SIG-M5 treated with dmso at 0.1 percent for 504 hours (cell line): ENCODE data around the gene PRKCB.

Experiments used
- DNase-seq: peaks from one replicate; lab custom pipeline; 2025; ENCODE audit not compliant: unreplicated experiment; lab: John Stamatoyannopoulos, UW

The PRKCB gene

GRCh38 chr16:24119807-24120206 is 284.0 kb downstream of the PRKCB start:
- no peak for DNase-seq

- DNase-seq: no peak
Observed at GRCh38 chr16:24123275-24123674, 287.5 kb downstream of the PRKCB start.

GRCh38 chr16:24124291-24124690 is 288.5 kb downstream of the PRKCB start:
- no peak for DNase-seq

GRCh38 chr16:24125214-24125613 is 289.4 kb downstream of the PRKCB start:
- no peak for DNase-seq

GRCh38 chr16:24129412-24129918 is 293.7 kb downstream of the PRKCB start:
- DNase-seq: no peak

GRCh38 chr16:24130494-24131085 is 294.8 kb downstream of the PRKCB start:
- no peak for DNase-seq

- DNase-seq: no peak
Observed at GRCh38 chr16:24131294-24131693, 295.5 kb downstream of the PRKCB start.

- no peak for DNase-seq
Observed at GRCh38 chr16:24132048-24132796, 296.4 kb downstream of the PRKCB start.

- DNase-seq: no peak
Observed at GRCh38 chr16:24132797-24133155, 297.0 kb downstream of the PRKCB start.

- no peak for DNase-seq
Observed at GRCh38 chr16:24135624-24136565, 300.1 kb downstream of the PRKCB start.

GRCh38 chr16:24138024-24138423 is 302.2 kb downstream of the PRKCB start:
- DNase-seq: no peak

GRCh38 chr16:24138575-24138974 is 302.8 kb downstream of the PRKCB start:
- DNase-seq: no peak

- no peak for DNase-seq
Observed at GRCh38 chr16:24139282-24139681, 303.5 kb downstream of the PRKCB start.

GRCh38 chr16:24140730-24141129 is 304.9 kb downstream of the PRKCB start:
- DNase-seq: no peak

GRCh38 chr16:24141466-24141865 is 305.7 kb downstream of the PRKCB start:
- DNase-seq: no peak

- DNase-seq: no peak
Observed at GRCh38 chr16:24141917-24142316, 306.1 kb downstream of the PRKCB start.

- DNase-seq: no peak
Observed at GRCh38 chr16:24145927-24146326, 310.1 kb downstream of the PRKCB start.

- DNase-seq: no peak
Observed at GRCh38 chr16:24146518-24146917, 310.7 kb downstream of the PRKCB start.

- no peak for DNase-seq
Observed at GRCh38 chr16:24149102-24149501, 313.3 kb downstream of the PRKCB start.

- no peak for DNase-seq
Observed at GRCh38 chr16:24150282-24150681, 314.5 kb downstream of the PRKCB start.

GRCh38 chr16:24151482-24151939 is 315.7 kb downstream of the PRKCB start:
- DNase-seq: no peak
